CD4-positive, alpha-beta T cell treated with Interferon gamma for 1 hour (primary cell): ENCODE measurements around the gene SLC25A48.

ENCODE experiments used
- DNase-seq: peaks from one replicate; pipeline ENCODE4 v3.0.0-alpha.2; 2020

SLC25A48 gene

GRCh38 chr5:135886136-135886535 lies 51.7 kb downstream of the SLC25A48 start:
- DNase-seq, result no peak

DNA sequence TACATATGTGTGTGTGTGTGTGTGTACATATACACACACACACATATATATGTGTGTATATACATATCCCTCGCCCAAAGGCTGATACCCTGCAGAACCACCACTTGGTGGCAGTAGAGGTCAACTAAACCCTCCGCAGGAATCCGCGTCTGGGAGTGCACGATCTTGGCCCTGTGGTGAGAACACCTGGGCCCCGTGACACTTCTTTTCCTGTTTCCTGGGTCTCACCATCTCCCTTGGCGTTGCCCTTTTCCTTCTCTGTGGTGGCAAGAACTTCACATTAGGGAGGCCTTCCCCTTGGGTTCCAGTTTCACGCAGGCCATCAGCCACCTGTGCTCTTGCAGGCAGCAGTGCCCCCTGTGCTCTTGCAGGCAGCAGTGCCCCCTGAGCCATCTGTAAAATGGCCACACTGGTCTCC lies 53.0 kb downstream of the SLC25A48 start:
- DNase-seq, result peak; percentile 45

GRCh38 chr5:135887881-135888614 lies 53.6 kb downstream of the SLC25A48 start:
- no peak for DNase-seq

- DNase-seq, result no peak
Measured at GRCh38 chr5:135890296-135890695, 55.8 kb downstream of the SLC25A48 start.

GRCh38 chr5:135890867-135891266 lies 56.4 kb downstream of the SLC25A48 start:
- no peak for DNase-seq

DNA sequence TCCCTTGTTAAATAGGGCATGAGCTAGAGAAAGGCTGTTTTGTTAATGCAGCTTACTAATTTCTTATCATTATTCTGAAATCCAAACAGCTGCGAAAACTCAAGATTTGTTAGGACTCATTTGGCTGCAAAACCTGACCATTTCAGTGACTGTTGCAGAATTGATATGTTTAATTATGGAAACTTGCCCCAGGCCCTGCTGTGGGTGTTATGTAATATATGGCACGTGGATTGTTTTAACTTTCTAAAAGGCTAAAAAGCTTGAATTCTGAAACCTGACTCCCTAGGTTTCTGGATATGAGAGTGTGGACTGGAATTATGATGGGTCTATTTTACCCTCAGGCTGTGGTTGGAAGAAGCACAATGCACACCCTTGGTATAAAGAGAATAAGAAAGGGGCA lies 56.8 kb downstream of the SLC25A48 start:
- DNase-seq, result no peak

DNA sequence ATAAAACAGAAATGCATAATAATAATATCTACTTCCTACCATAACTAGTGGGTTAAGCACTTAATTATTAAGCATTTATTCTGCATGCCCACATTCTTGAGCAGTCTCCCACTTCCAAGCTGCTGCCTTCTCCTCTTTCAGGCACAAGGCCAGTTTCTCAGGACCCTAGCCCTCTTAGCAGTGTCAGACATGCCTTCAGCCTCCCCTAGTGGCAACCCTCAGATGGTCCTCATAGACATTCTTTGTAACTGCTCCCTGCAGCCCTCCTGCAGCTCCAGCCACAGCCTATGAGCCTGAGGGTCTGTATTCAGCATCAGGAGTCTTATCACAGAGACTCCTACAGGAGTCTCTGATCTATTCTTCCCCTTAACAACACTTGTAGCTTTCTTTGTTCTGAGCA lies 57.3 kb downstream of the SLC25A48 start:
- no peak for DNase-seq

DNA sequence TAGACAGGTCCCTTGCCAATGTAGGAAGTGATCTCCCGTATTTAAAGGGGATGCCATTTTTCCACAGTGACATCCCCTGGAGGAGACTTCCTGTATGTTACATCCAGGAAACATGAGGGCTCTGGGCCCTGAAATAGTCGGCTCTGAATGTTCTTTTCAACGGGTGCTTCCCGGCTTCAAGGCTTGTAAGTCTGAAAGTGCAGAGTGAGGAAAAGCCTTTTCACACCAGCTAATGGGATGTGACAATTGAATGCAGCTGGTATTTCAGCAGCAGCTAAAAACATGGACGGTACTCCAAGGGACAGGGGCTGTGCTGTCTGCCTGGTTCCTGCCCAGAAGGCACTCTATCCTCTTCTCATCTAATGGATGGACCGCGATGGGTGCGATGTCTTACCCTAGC lies 59.8 kb downstream of the SLC25A48 start:
- no peak for DNase-seq

GRCh38 chr5:135894789-135895188 lies 60.3 kb downstream of the SLC25A48 start:
- DNase-seq, result no peak

GRCh38 chr5:135895474-135896006 lies 61.1 kb downstream of the SLC25A48 start, which contains the start of gene IL9:
Gene IL9 (minus strand): TSS chr5:135895841. CDS start chr5:135895816, 25 bp downstream.
- no peak for DNase-seq

DNA sequence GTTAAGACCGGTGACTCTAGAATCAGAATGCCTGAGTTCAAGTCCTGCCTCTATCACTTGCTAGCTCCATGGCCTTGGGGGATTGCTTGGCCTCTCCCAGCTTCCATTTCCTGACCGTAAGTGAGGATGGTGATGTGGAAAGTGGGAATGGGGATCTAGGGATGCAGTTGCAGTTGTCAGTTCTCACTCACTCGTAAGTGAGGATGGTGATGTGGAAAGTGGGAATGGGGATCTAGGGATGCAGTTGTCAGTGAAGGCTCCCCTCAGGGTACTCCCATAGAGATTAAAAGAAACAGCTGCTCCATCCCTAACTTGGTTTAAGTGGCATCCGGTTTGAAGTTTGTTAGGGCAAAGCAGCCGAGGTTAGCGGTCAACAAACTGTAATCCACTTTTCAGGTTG lies 64.2 kb downstream of the SLC25A48 start:
- DNase-seq, result no peak

DNA sequence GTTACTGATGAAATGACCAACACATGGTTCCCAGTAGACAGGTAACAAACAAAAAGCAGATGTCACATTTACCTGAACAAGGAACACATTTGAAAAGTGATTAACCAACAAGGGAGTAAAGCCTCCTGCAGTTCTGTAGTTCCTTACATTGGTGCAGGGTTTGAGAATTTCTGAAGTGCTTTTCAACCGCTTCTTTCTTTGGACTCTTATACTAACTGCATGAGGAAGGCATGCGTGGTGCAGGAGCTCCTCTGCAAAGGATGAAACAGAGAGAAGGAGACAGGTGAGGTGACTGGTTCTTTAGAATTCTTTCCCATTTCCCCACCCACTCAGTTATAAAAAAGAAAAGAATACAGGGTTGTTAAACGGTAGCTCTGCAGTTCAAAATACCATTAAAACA lies 65.8 kb downstream of the SLC25A48 start:
- DNase-seq, result no peak

DNA sequence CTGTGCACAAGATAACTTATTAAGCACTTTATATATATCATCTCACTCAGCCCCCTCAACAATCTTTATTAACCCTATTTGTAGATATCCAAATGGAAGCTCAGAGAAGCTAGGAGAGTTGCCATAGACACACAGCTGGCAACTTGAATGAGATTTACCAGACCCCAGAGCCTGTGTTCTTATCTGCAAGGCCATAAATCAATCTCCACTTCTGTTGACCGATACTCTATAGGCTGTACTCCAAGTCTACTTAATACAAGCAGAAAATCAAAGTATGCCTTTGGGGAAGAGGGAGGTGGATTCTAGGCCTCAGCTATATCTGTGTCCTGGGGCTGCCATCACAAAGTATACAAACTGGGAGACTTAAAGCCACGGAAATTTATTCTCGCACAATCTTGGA lies 67.2 kb downstream of the SLC25A48 start:
- DNase-seq, result no peak

DNA sequence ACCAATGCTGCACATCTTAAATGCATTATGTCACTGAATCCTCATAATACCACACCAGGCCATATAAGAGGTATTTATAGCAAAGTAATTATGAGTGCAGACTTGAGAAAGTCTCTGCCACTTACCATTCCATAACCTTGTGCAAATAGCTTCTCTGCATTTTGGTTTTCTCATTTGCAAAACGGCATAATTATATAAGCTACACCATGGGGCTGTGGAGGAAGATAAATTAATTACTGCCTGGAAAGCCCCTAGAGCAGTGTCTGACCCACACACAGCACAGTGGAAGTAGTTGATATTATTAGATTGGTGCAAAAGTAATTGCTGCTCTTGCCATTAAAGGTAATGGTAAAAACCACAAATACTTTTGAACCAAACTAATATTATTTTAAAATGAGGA lies 70.7 kb downstream of the SLC25A48 start:
- no peak for DNase-seq

DNA sequence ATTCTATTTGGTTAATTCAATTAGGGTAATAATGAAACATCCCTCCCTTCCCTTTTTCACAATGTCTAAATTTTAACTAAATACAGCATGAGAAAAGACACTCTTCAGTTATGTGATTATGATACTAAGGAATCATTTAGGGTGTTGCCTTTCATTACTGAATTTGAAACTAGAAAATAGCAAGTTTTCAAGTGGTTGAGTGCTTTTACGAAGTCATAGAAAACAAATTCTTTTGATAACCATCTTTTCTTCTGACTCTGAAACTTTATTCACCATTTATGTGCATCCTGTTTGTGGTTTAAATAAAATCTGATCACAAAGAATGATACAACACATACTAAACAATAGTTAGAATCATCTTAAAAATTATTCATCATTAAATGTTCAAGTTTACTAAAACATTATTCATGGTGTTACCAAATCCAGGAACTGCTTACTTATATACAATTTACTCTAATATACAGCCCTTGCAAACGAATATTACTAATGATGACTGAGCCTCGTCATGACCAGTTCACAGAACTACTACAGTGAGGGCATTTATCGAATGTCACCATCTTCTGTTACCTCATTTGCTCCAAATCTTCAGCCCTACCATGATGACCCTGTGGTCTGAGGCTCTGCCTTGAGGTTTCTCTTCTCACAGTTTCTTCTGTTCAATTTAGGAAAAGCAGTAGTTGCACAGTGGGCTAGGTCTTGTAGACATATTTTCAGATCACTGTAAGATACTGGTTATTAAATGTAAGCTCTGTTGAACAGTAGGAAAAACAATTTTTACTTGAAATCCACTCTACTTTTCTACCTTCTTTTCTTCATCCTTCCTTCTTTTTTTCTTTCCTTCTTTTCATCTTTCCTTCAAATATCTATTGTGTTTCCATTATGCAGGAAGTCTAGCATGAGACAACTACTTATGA lies 79.5 kb downstream of the SLC25A48 start:
- no peak for DNase-seq

DNA sequence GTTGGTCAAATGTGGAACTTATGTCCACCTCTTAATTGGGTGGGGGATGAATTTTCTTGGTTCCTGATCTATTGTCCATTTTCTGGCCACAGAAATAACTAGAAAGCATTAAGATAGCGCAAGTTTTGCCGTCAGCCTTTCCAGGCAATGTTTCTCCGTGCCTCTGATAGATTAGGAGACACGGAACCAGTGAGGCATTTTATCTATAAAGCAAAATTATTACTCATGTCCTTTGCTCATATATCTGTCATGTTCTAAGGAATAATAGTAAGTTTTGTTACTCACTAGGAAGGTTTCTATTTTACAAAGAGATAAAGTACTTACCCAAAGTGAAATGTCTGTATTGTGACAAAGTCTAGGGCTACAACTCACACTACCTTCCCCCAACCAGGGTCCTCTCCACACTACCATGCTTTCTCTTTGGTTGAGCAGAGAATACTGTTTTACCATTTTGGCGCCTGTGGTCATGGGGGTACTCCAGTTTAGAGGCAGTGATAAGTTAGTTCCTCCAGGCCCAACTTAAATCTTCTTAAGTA lies 81.1 kb downstream of the SLC25A48 start:
- DNase-seq, result no peak

DNA sequence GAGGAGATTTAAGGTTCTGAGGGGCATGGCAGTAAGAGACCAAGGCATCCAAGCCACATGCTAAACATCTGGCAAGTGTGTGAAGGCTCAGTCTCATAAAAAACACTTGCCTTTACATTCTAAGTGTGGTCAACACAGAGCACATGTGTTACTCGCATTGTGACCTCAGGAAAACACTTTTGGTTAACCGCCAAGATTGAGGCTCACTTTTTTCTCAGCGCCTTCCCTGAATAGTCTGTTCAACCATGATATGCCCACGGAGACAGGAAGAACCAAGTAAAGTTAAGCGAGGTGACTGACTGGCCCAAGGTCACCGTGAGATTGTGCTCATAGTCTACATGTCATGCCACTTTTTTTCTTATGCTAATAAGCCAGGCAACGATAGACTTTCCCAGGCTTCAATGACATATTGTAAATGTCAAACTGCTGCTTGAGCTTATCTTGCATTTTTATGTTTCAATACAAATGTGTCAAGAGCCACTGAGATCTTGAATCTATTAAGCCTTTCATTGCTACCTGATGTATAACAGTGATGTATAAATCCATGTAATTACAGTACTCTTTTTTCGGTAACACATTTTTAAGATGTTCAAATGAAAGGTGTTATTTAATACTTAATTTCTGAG lies 82.3 kb downstream of the SLC25A48 start:
- no peak for DNase-seq

DNA sequence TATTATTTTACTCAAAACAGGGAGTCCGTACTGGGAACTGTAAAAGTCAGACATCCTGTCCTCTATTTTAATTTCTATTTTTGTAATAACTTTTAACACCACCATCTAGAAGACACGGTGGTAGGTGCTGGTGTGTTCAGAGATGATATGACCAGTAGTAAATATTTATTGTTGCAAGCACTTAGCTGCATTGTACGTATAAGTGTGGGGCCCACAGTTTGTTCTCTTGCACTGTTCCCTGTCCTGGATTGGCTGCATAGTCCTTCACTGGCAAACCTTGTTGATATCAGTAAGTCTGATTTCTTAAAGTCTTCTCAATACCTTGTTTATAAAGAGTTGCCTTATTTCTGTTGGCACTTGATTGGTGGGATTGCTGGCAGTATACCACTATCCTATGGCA lies 85.7 kb downstream of the SLC25A48 start:
- DNase-seq, result no peak

- no peak for DNase-seq
Measured at GRCh38 chr5:135921388-135921787, 86.9 kb downstream of the SLC25A48 start.

GRCh38 chr5:135930029-135930948 lies 95.8 kb downstream of the SLC25A48 start:
- no peak for DNase-seq

DNA sequence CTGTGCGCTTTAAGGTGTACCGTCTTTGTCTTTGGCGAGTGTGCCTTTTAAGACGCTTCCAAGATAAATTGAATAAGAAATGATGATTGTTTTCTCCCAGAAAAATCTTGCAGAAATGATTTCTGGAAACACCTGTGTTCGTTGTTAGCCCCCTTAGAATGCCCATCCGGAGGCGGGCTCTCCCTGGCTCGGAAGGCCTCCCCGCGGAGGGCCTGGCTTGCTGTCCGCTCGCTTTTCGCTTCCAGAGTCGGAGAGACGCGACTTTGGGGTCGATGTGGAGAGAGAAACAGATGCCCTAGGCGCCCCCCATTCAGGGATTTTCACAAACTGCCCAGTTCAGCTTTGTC lies 96.5 kb downstream of the SLC25A48 start:
- DNase-seq, result no peak

DNA sequence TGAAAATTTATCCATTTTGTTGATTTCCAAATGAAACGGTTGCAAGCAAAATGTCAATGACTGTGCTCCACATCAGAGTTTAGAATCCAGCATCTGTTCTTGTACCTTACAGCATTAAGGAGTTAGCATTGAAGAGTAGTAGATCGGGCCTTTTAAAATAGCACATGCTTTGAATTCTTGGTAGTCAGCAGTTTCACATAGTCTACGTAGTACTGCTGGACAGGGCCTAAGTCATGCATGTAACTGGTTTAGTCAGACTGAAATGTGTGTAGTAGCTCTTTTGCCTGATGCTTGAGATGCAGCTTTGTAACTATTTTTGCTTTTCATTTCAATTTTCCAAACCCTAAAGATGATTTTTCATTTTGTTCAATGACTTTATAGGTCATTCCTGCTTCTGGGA lies 100.5 kb downstream of the SLC25A48 start:
- no peak for DNase-seq
